Tibial artery (tissue), 4 donors: Measurements from ENCODE around the gene MYH6.

Experiments used
- DNase-seq, 2 donors: peaks; one replicate each; pipeline ENCODE4 v3.0.0-alpha.2; 2019
- H3K27ac ChIP-seq, 2 donors: fragments of 200-600 bp; sonication (generic) in 1 of 2; 1 replicate in 1 of 2; 2 replicates in 1 of 2; pipeline ENCODE4 v1.5.1; 2018 to 2019; ENCODE audit warnings: mild to moderate bottlenecking in 1 of 2
- H3K27me3 ChIP-seq, 2 donors: fragments of 200-600 bp; sonication (generic) in 1 of 2; one replicate each; pipeline versions ENCODE4 v1.5.1 to v1.6.0; 2016 to 2019
- H3K36me3 ChIP-seq, 3 donors: fragments of 200-600 bp; sonication (generic) in 2 of 3; one replicate each; pipeline ENCODE4 v1.5.1; 2016 to 2019; ENCODE audit warnings: mild to moderate bottlenecking in 2 of 3
- H3K4me1 ChIP-seq, 4 donors: fragments of 200-600 bp; sonication (generic) in 2 of 4; 1 replicate in 3 of 4; 2 replicates in 1 of 4; pipeline ENCODE4 v1.5.1; 2016 to 2019
- H3K4me3 ChIP-seq, 2 donors: fragments of 200-600 bp; sonication (generic) in 1 of 2; 1 replicate in 1 of 2; 2 replicates in 1 of 2; pipeline ENCODE4 v1.5.1; 2018 to 2019; ENCODE audit warnings: mild to moderate bottlenecking in 2 of 2
- H3K9me3 ChIP-seq, 3 donors: fragments of 200-600 bp; sonication (generic) in 1 of 3; one replicate each; pipeline ENCODE4 v1.5.1; 2016 to 2019
- intact Hi-C: fragments of 100-400 bp; cut with DNase I; formaldehyde crosslinking; loops from one replicate; pipeline ENCODE4 v1.15.0; 2023; ENCODE audit warnings: low total_unique reads
- TF ChIP-seq, protein P1 (sequence below), 2 experiments: fragments of 200-600 bp in 1 of 2; fragments of 450-650 bp in 1 of 2; IDR thresholded peaks; one replicate each; pipeline ENCODE4 v1.5.1; 2017 to 2019; ENCODE audit warnings: antibody characterized with exemption in 2 of 2, mild to moderate bottlenecking in 1 of 2, moderate library complexity in 1 of 2

Gene MYH6

DNA sequence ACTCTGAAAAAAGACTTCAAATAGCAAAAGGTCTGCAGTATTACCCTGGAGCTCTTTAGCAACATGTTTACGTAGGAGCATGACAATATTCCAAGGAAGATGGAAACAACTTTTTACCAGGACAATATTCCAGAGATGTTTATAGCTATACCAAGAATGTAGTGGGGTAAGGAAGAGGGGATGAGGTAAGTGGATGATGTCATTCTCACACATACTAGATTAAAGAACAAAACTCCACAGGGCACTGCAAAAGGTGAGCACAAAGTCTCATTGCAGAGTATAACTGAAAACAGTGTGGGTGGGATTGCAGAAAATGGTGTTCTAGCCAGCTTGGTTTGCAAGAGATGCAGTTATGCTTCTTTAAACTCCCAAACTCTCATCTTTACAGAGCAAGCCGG is 22.8 kb downstream of the MYH6 start:
- intact Hi-C loops: no loop called here
- Histone ChIP-seq H3K27ac (no peak overlapping the region), H3K36me3 (no peaks in the 10 kb centered on the region), H3K4me1 (no peaks in the 10 kb centered on the region), H3K4me3 (no peak overlapping the region), H3K9me3 (no peaks in the 10 kb centered on the region), H3K27me3 (peaks cover 0 to 34% of the 10 kb centered on the region in 2 donors)
- DNase-seq: no peak
- TF ChIP-seq, protein P1, sequence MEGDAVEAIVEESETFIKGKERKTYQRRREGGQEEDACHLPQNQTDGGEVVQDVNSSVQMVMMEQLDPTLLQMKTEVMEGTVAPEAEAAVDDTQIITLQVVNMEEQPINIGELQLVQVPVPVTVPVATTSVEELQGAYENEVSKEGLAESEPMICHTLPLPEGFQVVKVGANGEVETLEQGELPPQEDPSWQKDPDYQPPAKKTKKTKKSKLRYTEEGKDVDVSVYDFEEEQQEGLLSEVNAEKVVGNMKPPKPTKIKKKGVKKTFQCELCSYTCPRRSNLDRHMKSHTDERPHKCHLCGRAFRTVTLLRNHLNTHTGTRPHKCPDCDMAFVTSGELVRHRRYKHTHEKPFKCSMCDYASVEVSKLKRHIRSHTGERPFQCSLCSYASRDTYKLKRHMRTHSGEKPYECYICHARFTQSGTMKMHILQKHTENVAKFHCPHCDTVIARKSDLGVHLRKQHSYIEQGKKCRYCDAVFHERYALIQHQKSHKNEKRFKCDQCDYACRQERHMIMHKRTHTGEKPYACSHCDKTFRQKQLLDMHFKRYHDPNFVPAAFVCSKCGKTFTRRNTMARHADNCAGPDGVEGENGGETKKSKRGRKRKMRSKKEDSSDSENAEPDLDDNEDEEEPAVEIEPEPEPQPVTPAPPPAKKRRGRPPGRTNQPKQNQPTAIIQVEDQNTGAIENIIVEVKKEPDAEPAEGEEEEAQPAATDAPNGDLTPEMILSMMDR (IDR thresholded peaks at IDR 0.05): no peak

DNA sequence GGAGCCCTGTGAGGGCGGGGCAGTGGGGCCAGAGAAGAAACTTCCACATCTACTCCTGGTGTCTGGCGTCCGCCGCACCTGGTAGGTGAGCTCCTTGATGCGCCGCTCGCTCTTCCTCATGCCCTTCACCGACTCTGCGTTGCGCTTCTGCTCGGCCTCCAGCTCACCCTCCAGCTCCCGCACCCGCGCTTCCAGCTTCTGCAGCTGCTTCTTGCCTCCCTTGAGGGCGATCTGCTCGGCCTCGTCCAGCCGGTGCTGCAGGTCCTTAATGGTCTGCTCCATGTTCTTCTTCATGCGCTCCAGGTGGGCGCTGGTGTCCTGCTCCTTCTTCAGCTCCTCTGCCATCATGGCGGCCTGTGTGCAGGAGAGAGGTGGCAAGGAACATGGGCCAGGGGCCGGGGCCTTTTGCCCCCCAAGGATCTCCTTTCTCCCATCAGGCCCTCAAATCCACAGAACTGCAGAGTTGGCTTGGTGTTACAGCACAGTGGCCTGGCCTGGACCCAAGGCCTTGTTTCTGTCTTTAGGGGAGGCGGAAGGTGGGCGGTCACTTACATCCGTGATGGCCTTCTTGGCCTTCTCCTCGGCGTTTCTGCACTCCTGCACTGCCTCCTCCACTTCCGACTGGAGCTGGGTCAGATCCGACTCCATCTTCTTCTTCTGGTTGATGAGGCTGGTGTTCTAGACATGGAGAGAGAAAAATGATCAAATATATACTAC is 23.6 kb downstream of the MYH6 start:
- Histone ChIP-seq H3K27me3 (peaks cover 0 to 40% of the 10 kb centered on the region in 2 donors), H3K27ac (no peak overlapping the region), H3K36me3 (no peaks in the 10 kb centered on the region), H3K4me1 (no peaks in the 10 kb centered on the region), H3K4me3 (no peak overlapping the region), H3K9me3 (no peaks in the 10 kb centered on the region)
- intact Hi-C loops: no loop called here
- TF ChIP-seq, protein P1 (IDR thresholded peaks at IDR 0.05): no peak
- DNase-seq: no peak

GRCh38 chr14:23382731-23383440 is 25.2 kb downstream of the MYH6 start:
- no peak for DNase-seq
- intact Hi-C loops: no loop called here
- Histone ChIP-seq H3K9me3 (no peaks in the 10 kb centered on the region), H3K4me1 (no peaks in the 10 kb centered on the region), H3K27me3 (peaks cover 0 to 24% of the 10 kb centered on the region in 2 donors), H3K36me3 (no peaks in the 10 kb centered on the region), H3K4me3 (no peak overlapping the region), H3K27ac (no peak overlapping the region)
- TF ChIP-seq, protein P1 (IDR thresholded peaks at IDR 0.05): no peak

- H3K9me3 ChIP-seq: no peaks in the 10 kb centered on the region
- H3K36me3 ChIP-seq: no peaks in the 10 kb centered on the region
- DNase-seq: no peak
- intact Hi-C loops: no loop called here
- TF ChIP-seq, protein P1 (IDR thresholded peaks at IDR 0.05): no peak
- H3K27me3 ChIP-seq: peaks cover 0 to 23% of the 10 kb centered on the region in 2 donors
- H3K4me3 ChIP-seq: no peak overlapping the region
- peaks cover 0 to under 1% (median 0%) of the 10 kb centered on the region in 4 donors for H3K4me1 ChIP-seq
- H3K27ac ChIP-seq: no peak overlapping the region
Measured at GRCh38 chr14:23382276-23382675, 25.8 kb downstream of the MYH6 start.

GRCh38 chr14:23381871-23382270 is 26.2 kb downstream of the MYH6 start:
- intact Hi-C loops: loop anchor here (2.0 kb wide), 1 partner anchor 55 kb away; no protein-coding TSS in a partner anchor
- DNase-seq: no peak
- Histone ChIP-seq H3K27me3 (peaks cover 0 to 23% of the 10 kb centered on the region in 2 donors), H3K9me3 (no peaks in the 10 kb centered on the region), H3K36me3 (no peaks in the 10 kb centered on the region), H3K27ac (no peak overlapping the region), H3K4me3 (no peak overlapping the region), H3K4me1 (peaks cover 0 to 4% (median 0%) of the 10 kb centered on the region in 4 donors)
- TF ChIP-seq, protein P1 (IDR thresholded peaks at IDR 0.05): no peak
